IMR-90 (cell line): ENCODE measurements around the gene PAPSS2. TPM values are rescaled to one million over a fixed set of nuclear protein-coding genes. Genes with fewer than 3 reads are reported as not detected.
"Not testable (repeated sequence)": the region's sequence is repeated elsewhere in the genome, so short reads cannot be mapped to it uniquely, and the experiment has no call there.

Experiments used
- ATAC-seq: fragments of 200-7000 bp; cut with Tn5 transposase; 2 replicates; pipeline ENCODE4 v1.9.1; 2020; ENCODE audit warnings: low read depth, mild to moderate bottlenecking, moderate library complexity
- BruUV-seq: library from RNA; stranded (reverse); fragments of 400-500 nt; replicated peaks from 2 replicates; lab custom pipeline; 2021; lab: Mats Ljungman, UMichigan
- CTCF ChIA-PET: fragments of 300-600 bp; formaldehyde crosslinking; extraction: SDS; loops from one replicate; lab custom pipeline; 2021; ENCODE audit warnings: antibody characterized with exemption; lab: Yijun Ruan, JAX
- POLR2A ChIA-PET: fragments of 300-600 bp; sonication (Branson Sonifier 250); formaldehyde crosslinking; loops from one replicate; lab custom pipeline; 2022; ENCODE audit warnings: antibody characterized with exemption; ENCODE audit not compliant: unreplicated experiment; lab: Charles Lee
- DNase-seq: peaks from one replicate; pipeline ENCODE4 v3.0.0; 2013
- H2AFZ ChIP-seq: replicated peaks from 2 replicates; pipeline ENCODE3; 2013; ENCODE audit warnings: low read length, mild to moderate bottlenecking; ENCODE audit not compliant: poor library complexity
- H2AK5ac ChIP-seq: 2 replicates; pipeline ENCODE4 v1.6.1; 2013; ENCODE audit warnings: low read depth, low read length, inconsistent platforms
- H2AK9ac ChIP-seq: replicated peaks from 2 replicates; pipeline ENCODE3; 2013; ENCODE audit warnings: mild to moderate bottlenecking, low read depth, low read length, moderate library complexity; ENCODE audit not compliant: poor library complexity
- H2BK120ac ChIP-seq: 2 replicates; pipeline ENCODE4 v1.6.1; 2013; ENCODE audit warnings: low read depth, low read length, inconsistent platforms
- H2BK15ac ChIP-seq: 3 replicates; pipeline ENCODE4 v1.6.1; 2013; ENCODE audit warnings: low read depth, low read length, inconsistent platforms
- H2BK20ac ChIP-seq: 2 replicates; pipeline ENCODE4 v1.6.1; 2013; ENCODE audit warnings: low read depth, mild to moderate bottlenecking, inconsistent platforms, low read length, moderate library complexity
- H2BK5ac ChIP-seq: 2 replicates; pipeline ENCODE4 v1.6.1; 2013; ENCODE audit warnings: mild to moderate bottlenecking, low read depth, low read length, inconsistent platforms; ENCODE audit not compliant: poor library complexity, severe bottlenecking
- H3K14ac ChIP-seq: replicated peaks from 2 replicates; pipeline ENCODE4 v1.6.1; 2013; ENCODE audit warnings: low read depth, low read length, inconsistent platforms
- H3K18ac ChIP-seq: 2 replicates; pipeline ENCODE4 v1.6.1; 2013; ENCODE audit warnings: low read depth, low read length, control low read depth
- H3K23ac ChIP-seq: 2 replicates; pipeline ENCODE4 v1.6.1; 2013; ENCODE audit warnings: low read depth, low read length, inconsistent platforms
- H3K27ac ChIP-seq: 2 replicates; pipeline ENCODE4 v1.5.1; 2013; ENCODE audit warnings: mild to moderate bottlenecking, control low read depth, low read length; ENCODE audit not compliant: insufficient read depth
- H3K27me3 ChIP-seq: 2 replicates; pipeline ENCODE4 v1.6.1; 2013; ENCODE audit warnings: low read length; ENCODE audit not compliant: control insufficient read depth, insufficient read depth
- H3K36me3 ChIP-seq: 2 replicates; pipeline ENCODE4 v1.6.1; 2013; ENCODE audit warnings: low read length, mixed read lengths; ENCODE audit not compliant: control insufficient read depth, insufficient read depth
- H3K4ac ChIP-seq: 2 replicates; pipeline ENCODE4 v1.6.1; 2013; ENCODE audit warnings: low read depth, low read length, inconsistent platforms
- H3K4me1 ChIP-seq: 2 replicates; pipeline ENCODE4 v1.6.1; 2013; ENCODE audit warnings: low read length, mixed read lengths; ENCODE audit not compliant: control insufficient read depth, insufficient read depth
- H3K4me2 ChIP-seq: 2 replicates; pipeline ENCODE4 v1.6.1; 2013; ENCODE audit warnings: low read depth, mild to moderate bottlenecking, control low read depth, low read length, moderate library complexity
- H3K4me3 ChIP-seq: 2 replicates; pipeline ENCODE4 v1.5.1; 2013; ENCODE audit warnings: low read depth, mild to moderate bottlenecking, control low read depth, low read length, moderate library complexity; ENCODE audit not compliant: insufficient read depth
- H3K56ac ChIP-seq: 2 replicates; pipeline ENCODE4 v1.6.1; 2013; ENCODE audit warnings: low read length, inconsistent platforms; ENCODE audit not compliant: insufficient read depth; ENCODE audit errors: extremely low read depth
- H3K79me1 ChIP-seq, 2 experiments: 2 replicates each; pipeline ENCODE4 v1.6.1; 2013; ENCODE audit warnings: low read length in 2 of 2, inconsistent platforms in 1 of 2, low read depth in 1 of 2
- H3K9ac ChIP-seq: 2 replicates; pipeline ENCODE4 v1.6.1; 2013; ENCODE audit warnings: low read depth, low read length, control low read depth
- H3K9me1 ChIP-seq: 2 replicates; pipeline ENCODE4 v1.6.1; 2013; ENCODE audit warnings: low read length, inconsistent platforms; ENCODE audit not compliant: insufficient read depth
- H3K9me3 ChIP-seq: 2 replicates; pipeline ENCODE4 v1.6.1; 2013; ENCODE audit warnings: low read length; ENCODE audit not compliant: control insufficient read depth, insufficient read depth
- H4K20me1 ChIP-seq: 2 replicates; pipeline ENCODE4 v1.6.1; 2013; ENCODE audit warnings: low read length, inconsistent platforms; ENCODE audit not compliant: insufficient read depth
- H4K5ac ChIP-seq: 2 replicates; pipeline ENCODE4 v1.6.1; 2013; ENCODE audit warnings: mild to moderate bottlenecking, low read depth, low read length, control low read depth
- H4K8ac ChIP-seq, 2 experiments: 2 replicates each; pipeline ENCODE4 v1.6.1; 2013; ENCODE audit warnings: low read depth in 2 of 2, low read length in 2 of 2, control low read depth in 1 of 2, inconsistent platforms in 1 of 2
- H4K91ac ChIP-seq: 2 replicates; pipeline ENCODE4 v1.6.1; 2013; ENCODE audit warnings: low read depth, low read length, inconsistent platforms; ENCODE audit not compliant: insufficient read depth
- FOS ChIP-seq: fragments of 150-350 bp; IDR thresholded peaks from 2 replicates; pipeline ENCODE4 v1.6.1; 2016; ENCODE audit warnings: low read depth, low read length
- MAZ ChIP-seq: IDR thresholded peaks from 2 replicates; pipeline ENCODE4 v1.6.1; 2012; ENCODE audit warnings: low read depth, mild to moderate bottlenecking, low read length, improper control_type of control experiment, moderate library complexity, borderline replicate concordance
- MXI1 ChIP-seq: IDR thresholded peaks from 2 replicates; pipeline ENCODE4 v1.6.1; 2012; ENCODE audit warnings: low read depth, mild to moderate bottlenecking, low read length, moderate library complexity, borderline replicate concordance
- SMC3 ChIP-seq: fragments of 150-350 bp; IDR thresholded peaks from 2 replicates; pipeline ENCODE4 v1.6.1; 2016; ENCODE audit warnings: low read depth, mild to moderate bottlenecking, antibody characterized with exemption, low read length, moderate library complexity
- WGBS, 2 experiments: methylation state at CpG; one replicate each; pipeline versions ENCODE4 v1.1.5 to v1.1.7; 2013; ENCODE audit warnings: missing lambda C conversion rate in 2 of 2; ENCODE audit not compliant: insufficient read length in 1 of 2; ENCODE audit errors: extremely low coverage in 2 of 2; 5-methylcytosine and 5-hydroxymethylcytosine counted together
- dilution Hi-C: fragments of 300-500 bp; cut with HindIII; formaldehyde crosslinking; loops from one replicate; pipeline ENCODE4 v1.14.3; 2018; ENCODE audit warnings: low sequenced_read_pairs; ENCODE audit not compliant: unreplicated experiment
- in situ Hi-C: fragments of 300-500 bp; cut with MboI; formaldehyde crosslinking; loops from 3 replicates; pipeline ENCODE4 v1.14.3; 2019; ENCODE audit warnings: low sequenced_read_pairs, inconsistent platforms, mixed read lengths
- intact Hi-C: fragments of 100-400 bp; cut with micrococcal nuclease; formaldehyde crosslinking; loops from 2 replicates; pipeline ENCODE4 v1.10.0; 2022
- polyA plus RNA-seq, 3 experiments: library from polyadenylated mRNA; depleted of rRNA; stranded (reverse); fragments of >200 nt; gene quantifications; 2 replicates each; pipeline ENCODE4 v1.2.3, GENCODE V29; 2012; ENCODE audit warnings: low replicate concordance in 1 of 3
- total RNA-seq: library from RNA; depleted of rRNA; stranded (reverse); fragments of >200 nt; gene quantifications from 2 replicates; pipeline ENCODE4 v1.2.3, GENCODE V29; 2012

Gene PAPSS2
- total and polyA plus RNA-seq, 2 of the 4 experiments (the other 2 are of a cell fraction): 55.0 to 63.3 TPM

GRCh38 chr10:87619705-87620104 lies 40.0 kb upstream of the PAPSS2 start:
- no peak overlapping the region for H2BK120ac ChIP-seq
- intact Hi-C loops: no loop called here
- no peak for TF ChIP-seq MAZ
- no peak for TF ChIP-seq SMC3
- TF ChIP-seq MXI1: no peak
- no peak for TF ChIP-seq FOS
- no peak overlapping the region for H3K14ac ChIP-seq
- H3K9me1 ChIP-seq: no peaks in the 10 kb centered on the region
- H3K18ac ChIP-seq: no peak overlapping the region
- H2AK9ac ChIP-seq: no peak overlapping the region
- no peak overlapping the region for H2AFZ ChIP-seq
- no peaks in the 10 kb centered on the region for H3K79me1 ChIP-seq
- no peak overlapping the region for H4K91ac ChIP-seq
- H4K8ac ChIP-seq: no peak overlapping the region
- no peak overlapping the region for H3K4me3 ChIP-seq
- H2AK5ac ChIP-seq: no peak overlapping the region
- WGBS, 2 experiments: 40% methylated on average over 3 of the region's 5 CpGs; no CpG with 5 or more reads in 1 of the 2 experiments
- H3K23ac ChIP-seq: no peak overlapping the region
- H2BK20ac ChIP-seq: no peak overlapping the region
- H3K4me1 ChIP-seq: peaks cover 5% of the 10 kb centered on the region; the same call in 1 of the 2 replicates
- CTCF ChIA-PET: interaction anchor here (1.0 kb wide), 2 partner anchors 21 to 31 kb away, joined by 3 read pairs; no protein-coding TSS in a partner anchor
- DNase-seq (peak; percentile 65), ATAC-seq (peak; percentile 95)
- no peak overlapping the region for H2BK15ac ChIP-seq
- H3K27ac ChIP-seq: no peak overlapping the region
- H4K20me1 ChIP-seq: no peaks in the 10 kb centered on the region
- H3K9ac ChIP-seq: no peak overlapping the region
- peaks cover 28% of the 10 kb centered on the region for H3K27me3 ChIP-seq
- H3K4ac ChIP-seq: no peak overlapping the region
- in situ Hi-C loops: no loop called here
- BruUV-seq: no TSS peak
- H4K5ac ChIP-seq: no peak overlapping the region
- dilution Hi-C loops: no loop called here
- H3K4me2 ChIP-seq: no peak overlapping the region
- no peak overlapping the region for H3K56ac ChIP-seq
- POLR2A ChIA-PET: interaction anchor here (0.6 kb wide), 1 partner anchor 113 kb away, joined by 3 read pairs; no protein-coding TSS in a partner anchor
- no peaks in the 10 kb centered on the region for H3K36me3 ChIP-seq
- H3K9me3 ChIP-seq: no peaks in the 10 kb centered on the region
- no peak overlapping the region for H2BK5ac ChIP-seq

- H3K4me1 ChIP-seq, H3K36me3 ChIP-seq, H4K91ac ChIP-seq, H3K9ac ChIP-seq, H3K4me3 ChIP-seq, H2AK5ac ChIP-seq, H2BK5ac ChIP-seq, H3K4me2 ChIP-seq, H3K23ac ChIP-seq, CTCF ChIA-PET, DNase-seq, in situ Hi-C loops, H3K9me1 ChIP-seq, H3K4ac ChIP-seq, H4K5ac ChIP-seq, POLR2A ChIA-PET, H2AK9ac ChIP-seq, H3K56ac ChIP-seq, H3K79me1 ChIP-seq, H4K8ac ChIP-seq, H2BK15ac ChIP-seq, dilution Hi-C loops, H2BK120ac ChIP-seq, BruUV-seq, H3K18ac ChIP-seq, H2AFZ ChIP-seq, intact Hi-C loops, H3K9me3 ChIP-seq, ATAC-seq, H4K20me1 ChIP-seq, H3K27ac ChIP-seq, H3K14ac ChIP-seq, H2BK20ac ChIP-seq: not testable (repeated sequence)
- peaks cover 23% of the 10 kb centered on the region for H3K27me3 ChIP-seq
Measured at GRCh38 chr10:87621440-87621839, 38.2 kb upstream of the PAPSS2 start.
